GM12801 (cell line): ENCODE data around the gene MCUB.

Source experiments
- TF ChIP-seq, protein P1 (sequence below): IDR thresholded peaks from one replicate; pipeline ENCODE4 v1.5.1; 2011; ENCODE audit warnings: control low read depth; ENCODE audit not compliant: insufficient read length; ENCODE audit errors: extremely low read depth

Gene MCUB

DNA sequence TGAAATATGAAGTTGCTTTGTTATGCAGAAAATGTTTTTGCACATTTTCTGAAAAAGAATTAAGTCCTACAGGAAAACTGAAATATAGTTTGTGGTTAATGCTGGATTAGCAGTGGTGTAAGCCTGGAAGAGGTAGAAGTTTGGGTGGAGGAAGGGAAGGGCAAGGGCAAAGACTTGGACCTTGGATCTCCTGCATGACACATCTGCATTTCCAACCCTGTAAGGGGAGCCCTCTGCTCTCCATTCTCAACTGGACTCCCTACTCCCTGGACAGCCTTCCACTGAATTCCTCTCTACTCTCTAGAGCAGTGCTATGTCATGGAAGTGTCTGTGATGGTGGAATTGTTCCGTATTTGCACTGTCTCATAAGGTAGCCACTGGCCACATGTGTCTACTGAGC lies 138.6 kb downstream of the MCUB start:
- TF ChIP-seq, protein P1, sequence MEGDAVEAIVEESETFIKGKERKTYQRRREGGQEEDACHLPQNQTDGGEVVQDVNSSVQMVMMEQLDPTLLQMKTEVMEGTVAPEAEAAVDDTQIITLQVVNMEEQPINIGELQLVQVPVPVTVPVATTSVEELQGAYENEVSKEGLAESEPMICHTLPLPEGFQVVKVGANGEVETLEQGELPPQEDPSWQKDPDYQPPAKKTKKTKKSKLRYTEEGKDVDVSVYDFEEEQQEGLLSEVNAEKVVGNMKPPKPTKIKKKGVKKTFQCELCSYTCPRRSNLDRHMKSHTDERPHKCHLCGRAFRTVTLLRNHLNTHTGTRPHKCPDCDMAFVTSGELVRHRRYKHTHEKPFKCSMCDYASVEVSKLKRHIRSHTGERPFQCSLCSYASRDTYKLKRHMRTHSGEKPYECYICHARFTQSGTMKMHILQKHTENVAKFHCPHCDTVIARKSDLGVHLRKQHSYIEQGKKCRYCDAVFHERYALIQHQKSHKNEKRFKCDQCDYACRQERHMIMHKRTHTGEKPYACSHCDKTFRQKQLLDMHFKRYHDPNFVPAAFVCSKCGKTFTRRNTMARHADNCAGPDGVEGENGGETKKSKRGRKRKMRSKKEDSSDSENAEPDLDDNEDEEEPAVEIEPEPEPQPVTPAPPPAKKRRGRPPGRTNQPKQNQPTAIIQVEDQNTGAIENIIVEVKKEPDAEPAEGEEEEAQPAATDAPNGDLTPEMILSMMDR: no peak

DNA sequence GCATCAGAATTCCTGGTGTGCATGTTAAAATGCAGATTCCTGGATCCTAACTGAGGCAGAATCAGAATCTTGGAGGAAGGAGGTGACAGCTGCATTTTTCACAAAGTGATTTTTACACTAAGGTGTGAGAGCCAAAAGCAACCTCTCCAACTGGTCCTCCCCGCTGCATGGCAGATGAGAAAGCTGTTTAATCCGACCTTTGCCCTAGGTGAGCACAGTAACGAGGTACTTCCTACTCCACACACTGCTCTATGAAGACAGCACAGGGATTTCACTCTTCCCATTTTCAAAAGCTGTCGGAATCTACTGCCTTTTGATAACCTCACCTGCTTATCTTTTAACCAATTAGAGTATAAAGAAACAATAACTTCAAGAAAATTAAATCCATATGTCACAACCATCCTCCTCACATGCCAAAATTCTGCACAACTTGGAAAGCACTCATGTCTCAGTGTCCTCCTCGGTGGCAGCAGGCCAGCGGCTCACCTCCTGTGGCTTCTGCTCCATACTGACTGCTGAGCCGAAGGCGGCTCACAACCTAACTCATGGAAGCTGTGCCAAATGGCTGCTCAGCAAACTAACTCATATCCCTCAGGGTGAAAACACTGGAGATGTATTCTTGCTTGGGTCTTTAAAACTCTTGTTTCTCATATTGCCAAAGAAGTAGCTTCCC lies 139.6 kb downstream of the MCUB start:
- TF ChIP-seq, protein P1: no peak

GRCh38 chr4:109701566-109702410 lies 141.7 kb downstream of the MCUB start:
- TF ChIP-seq, protein P1: no peak

DNA sequence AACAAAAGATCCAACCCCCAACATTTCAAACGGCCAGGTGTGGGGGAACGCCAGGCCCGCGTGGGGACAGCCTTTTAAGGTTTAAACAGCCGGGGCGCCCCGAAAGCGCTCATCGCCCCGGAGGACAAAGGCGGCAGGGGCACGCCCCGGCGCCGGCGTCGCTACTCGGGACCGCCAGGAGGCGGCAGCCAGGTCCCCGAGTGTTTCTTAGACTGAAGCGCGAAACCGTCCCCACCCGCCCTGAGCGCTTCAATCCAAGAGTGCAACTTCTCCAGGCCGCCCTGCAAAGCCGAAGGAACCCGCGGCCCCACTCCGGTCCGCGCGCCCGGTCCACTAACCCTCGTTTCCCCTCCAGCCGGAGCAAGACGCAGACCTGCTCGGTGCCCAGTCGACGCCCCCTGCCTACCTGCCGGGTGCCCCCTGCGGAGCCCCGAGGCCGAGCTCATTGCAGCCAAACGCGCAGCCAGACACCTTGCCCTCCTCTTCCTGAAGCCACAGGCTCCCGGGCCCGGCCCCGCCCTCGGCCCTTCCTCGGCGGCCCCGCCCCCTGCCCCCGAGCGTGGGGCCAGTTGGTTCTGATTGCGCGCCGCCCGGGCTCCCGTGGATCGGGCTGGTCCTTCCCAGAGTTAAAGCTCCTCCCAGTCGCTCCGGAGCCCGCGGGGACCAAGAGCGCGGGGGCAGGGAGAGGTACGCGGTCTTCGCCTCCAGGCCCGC lies 143.1 kb downstream of the MCUB start, which contains the start of gene CASP6:
Gene CASP6, minus strand, starts transcription at position 496 of the 714 bp plus-strand sequence. Its CDS starts 50 bp downstream, at position 446.
- TF ChIP-seq, protein P1: no peak

DNA sequence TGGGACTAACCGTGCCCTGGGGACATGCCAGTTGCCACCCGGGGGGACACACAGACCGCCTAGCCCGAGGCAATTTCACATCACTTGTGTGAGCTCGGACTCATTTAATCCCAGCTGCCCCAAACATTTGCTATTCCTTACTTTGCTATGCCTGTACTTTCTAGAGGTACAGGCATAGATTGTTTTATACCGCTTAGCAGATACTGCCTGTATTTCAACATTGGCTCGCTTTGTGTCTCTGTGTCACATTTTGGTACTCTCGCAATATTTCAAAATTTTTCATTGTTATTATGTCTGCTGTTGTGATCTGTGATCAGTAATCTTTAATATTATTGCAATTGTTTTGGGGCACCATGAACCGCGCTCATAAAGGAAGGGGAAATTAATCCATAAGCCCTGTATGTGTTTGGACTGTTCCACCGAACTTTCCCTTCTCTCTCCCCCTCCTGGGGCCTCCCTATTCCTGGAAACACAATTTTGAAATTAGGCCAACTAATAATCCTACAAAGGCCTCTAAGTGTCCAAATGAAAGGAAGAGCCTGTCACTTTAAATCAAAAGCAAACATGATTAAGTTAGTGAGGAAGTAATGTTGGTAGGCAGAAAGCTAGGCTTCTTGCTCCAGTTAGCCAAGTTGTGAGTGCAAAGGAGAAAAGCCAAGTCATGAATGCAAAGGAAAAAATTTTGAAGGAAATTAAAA lies 143.8 kb downstream of the MCUB start:
- TF ChIP-seq, protein P1: no peak

GRCh38 chr4:109708435-109708834 lies 148.4 kb downstream of the MCUB start:
- TF ChIP-seq, protein P1: no peak
